HUES48 (cell line): ENCODE results near the gene MAGI2.

Source experiments
- H3K27ac ChIP-seq: one replicate; pipeline ENCODE4 v1.7.0; 2013; ENCODE audit warnings: low read depth, low read length, inconsistent platforms
- H3K27me3 ChIP-seq: 2 replicates; pipeline ENCODE4 v1.6.1; 2013; ENCODE audit warnings: mild to moderate bottlenecking, low read length; ENCODE audit not compliant: control insufficient read depth, insufficient read depth
- H3K36me3 ChIP-seq: 2 replicates; pipeline ENCODE4 v1.6.1; 2013; ENCODE audit warnings: low read length; ENCODE audit not compliant: control insufficient read depth, insufficient read depth
- H3K4me1 ChIP-seq: 2 replicates; pipeline ENCODE4 v1.6.1; 2013; ENCODE audit warnings: mild to moderate bottlenecking, low read length; ENCODE audit not compliant: control insufficient read depth, insufficient read depth
- H3K4me3 ChIP-seq: 2 replicates; pipeline ENCODE4 v1.5.1; 2013; ENCODE audit warnings: mild to moderate bottlenecking, low read depth, low read length
- H3K9ac ChIP-seq: 2 replicates; pipeline ENCODE4 v1.6.1; 2013; ENCODE audit warnings: mild to moderate bottlenecking, low read depth, low read length, moderate library complexity
- H3K9me3 ChIP-seq: 2 replicates; pipeline ENCODE4 v1.6.1; 2013; ENCODE audit warnings: low read length; ENCODE audit not compliant: control insufficient read depth, insufficient read depth

MAGI2 gene

GRCh38 chr7:78675511-78675910, 778.0 kb downstream of the MAGI2 start:
- Histone ChIP-seq H3K4me3 (no peak overlapping the region), H3K9me3 (no peaks in the 10 kb centered on the region), H3K36me3 (no peaks in the 10 kb centered on the region), H3K9ac (no peak overlapping the region), H3K27ac (no peak overlapping the region), H3K4me1 (peaks cover 16% of the 10 kb centered on the region; the same call in 1 of the 2 replicates), H3K27me3 (no peaks in the 10 kb centered on the region)

- Histone ChIP-seq H3K9me3 (no peaks in the 10 kb centered on the region), H3K36me3 (no peaks in the 10 kb centered on the region), H3K4me3 (no peak overlapping the region), H3K9ac (no peak overlapping the region), H3K27me3 (no peaks in the 10 kb centered on the region), H3K4me1 (peaks cover 16% of the 10 kb centered on the region; the same call in 1 of the 2 replicates), H3K27ac (no peak overlapping the region)
Measured at GRCh38 chr7:78673272-78673671, 780.2 kb downstream of the MAGI2 start.

- H3K9ac ChIP-seq, result no peak overlapping the region
Measured at GRCh38 chr7:78662939-78663338, 790.5 kb downstream of the MAGI2 start.

GRCh38 chr7:78649976-78650375, 803.5 kb downstream of the MAGI2 start:
- Histone ChIP-seq H3K36me3 (no peaks in the 10 kb centered on the region), H3K9ac (no peak overlapping the region), H3K4me3 (no peak overlapping the region), H3K9me3 (no peaks in the 10 kb centered on the region), H3K27me3 (no peaks in the 10 kb centered on the region), H3K27ac (no peak overlapping the region), H3K4me1 (peaks cover 9% of the 10 kb centered on the region; the same call in 1 of the 2 replicates)

More at GRCh38 chr7:78662939-78663338, 790.5 kb downstream of the MAGI2 start:
- no peaks in the 10 kb centered on the region for H3K27me3 ChIP-seq
- H3K4me1 ChIP-seq, result peaks cover 6% of the 10 kb centered on the region; the same call in 1 of the 2 replicates
- H3K36me3 ChIP-seq, result no peaks in the 10 kb centered on the region
- H3K4me3 ChIP-seq, result no peak overlapping the region
- H3K27ac ChIP-seq, result no peak overlapping the region
- H3K9me3 ChIP-seq, result no peaks in the 10 kb centered on the region

GRCh38 chr7:78649236-78649635, 804.2 kb downstream of the MAGI2 start:
- no peaks in the 10 kb centered on the region for H3K27me3 ChIP-seq
- H3K4me1 ChIP-seq, result peaks cover 9% of the 10 kb centered on the region; the same call in 1 of the 2 replicates
- no peaks in the 10 kb centered on the region for H3K9me3 ChIP-seq
- H3K9ac ChIP-seq, result no peak overlapping the region
- no peaks in the 10 kb centered on the region for H3K36me3 ChIP-seq
- no peak overlapping the region for H3K4me3 ChIP-seq
- H3K27ac ChIP-seq, result no peak overlapping the region

- Histone ChIP-seq H3K4me3 (no peak overlapping the region), H3K9me3 (no peaks in the 10 kb centered on the region), H3K9ac (no peak overlapping the region), H3K27ac (no peak overlapping the region), H3K36me3 (no peaks in the 10 kb centered on the region), H3K4me1 (no peaks in the 10 kb centered on the region), H3K27me3 (no peaks in the 10 kb centered on the region)
Measured at GRCh38 chr7:78642751-78643150, 810.7 kb downstream of the MAGI2 start.

GRCh38 chr7:78638364-78638763, 815.1 kb downstream of the MAGI2 start:
- H3K9me3 ChIP-seq, result no peaks in the 10 kb centered on the region
- no peak overlapping the region for H3K27ac ChIP-seq
- no peak overlapping the region for H3K4me3 ChIP-seq
- no peak overlapping the region for H3K9ac ChIP-seq
- H3K4me1 ChIP-seq, result peaks cover 9% of the 10 kb centered on the region
- no peaks in the 10 kb centered on the region for H3K27me3 ChIP-seq
- H3K36me3 ChIP-seq, result no peaks in the 10 kb centered on the region

GRCh38 chr7:78636727-78637126, 816.7 kb downstream of the MAGI2 start:
- H3K4me1 ChIP-seq, result peaks cover 9% of the 10 kb centered on the region
- H3K27me3 ChIP-seq, result no peaks in the 10 kb centered on the region
- no peaks in the 10 kb centered on the region for H3K36me3 ChIP-seq

GRCh38 chr7:78635026-78635793, 818.3 kb downstream of the MAGI2 start:
- Histone ChIP-seq H3K9me3 (no peaks in the 10 kb centered on the region), H3K9ac (no peak overlapping the region), H3K36me3 (no peaks in the 10 kb centered on the region), H3K27ac (no peak overlapping the region), H3K27me3 (no peaks in the 10 kb centered on the region), H3K4me1 (peaks cover 9% of the 10 kb centered on the region), H3K4me3 (no peak overlapping the region)

More at GRCh38 chr7:78636727-78637126, 816.7 kb downstream of the MAGI2 start:
- no peak overlapping the region for H3K4me3 ChIP-seq
- H3K9ac ChIP-seq, result no peak overlapping the region
- H3K27ac ChIP-seq, result no peak overlapping the region
- no peaks in the 10 kb centered on the region for H3K9me3 ChIP-seq

GRCh38 chr7:78634093-78634492, 819.4 kb downstream of the MAGI2 start:
- Histone ChIP-seq H3K36me3 (no peaks in the 10 kb centered on the region), H3K9ac (no peak overlapping the region), H3K27me3 (no peaks in the 10 kb centered on the region), H3K4me1 (peaks cover 9% of the 10 kb centered on the region), H3K9me3 (no peaks in the 10 kb centered on the region), H3K4me3 (no peak overlapping the region), H3K27ac (no peak overlapping the region)

- Histone ChIP-seq H3K4me1 (no peaks in the 10 kb centered on the region), H3K9ac (no peak overlapping the region), H3K27ac (no peak overlapping the region), H3K36me3 (peaks cover 8% of the 10 kb centered on the region; the same call in 1 of the 2 replicates), H3K9me3 (no peaks in the 10 kb centered on the region), H3K27me3 (no peaks in the 10 kb centered on the region), H3K4me3 (no peak overlapping the region)
Measured at GRCh38 chr7:78620920-78621319, 832.5 kb downstream of the MAGI2 start.
